A673 (cell line): ENCODE data around the gene SPPL3. TPM values are rescaled to one million over a fixed set of nuclear protein-coding genes. Genes with fewer than 3 reads are reported as not detected.

Source experiments
- BruUV-seq: library from RNA; stranded (reverse); fragments of 400-500 nt; replicated peaks from 2 replicates; lab custom pipeline; 2021; lab: Mats Ljungman, UMichigan
- CTCF ChIA-PET: fragments of 300-600 bp; sonication (Branson Sonifier 250); formaldehyde crosslinking; loops from one replicate; lab custom pipeline; 2022; ENCODE audit warnings: antibody characterized with exemption; lab: Charles Lee
- POLR2A ChIA-PET: fragments of 300-600 bp; sonication (Branson Sonifier 250); formaldehyde crosslinking; loops from one replicate; lab custom pipeline; 2022; ENCODE audit warnings: antibody characterized with exemption; ENCODE audit not compliant: low non-redundant PET; lab: Charles Lee
- DNase-seq: peaks from one replicate; pipeline ENCODE4 v3.0.0-alpha.2; 2015; ENCODE audit warnings: low spot score
- H3K27ac ChIP-seq: fragments of 200-600 bp; sonication (generic); 2 replicates; pipeline ENCODE4 v1.5.1; 2016; ENCODE audit warnings: mixed run types, low read depth, mild to moderate bottlenecking, mixed read lengths, antibody characterized with exemption, low read length; ENCODE audit not compliant: poor library complexity, severe bottlenecking
- H3K27me3 ChIP-seq: fragments of 200-600 bp; sonication (generic); replicated peaks from 2 replicates; pipeline ENCODE4 v1.6.1; 2017; ENCODE audit warnings: mixed run types, low read depth, mild to moderate bottlenecking, mixed read lengths, antibody characterized with exemption, low read length; ENCODE audit not compliant: insufficient read depth, poor library complexity
- H3K36me3 ChIP-seq: fragments of 200-600 bp; sonication (generic); 2 replicates; pipeline ENCODE4 v1.6.1; 2016; ENCODE audit warnings: mixed run types, mild to moderate bottlenecking, mixed read lengths, antibody characterized with exemption, low read length; ENCODE audit not compliant: insufficient read depth, poor library complexity, severe bottlenecking
- H3K4me1 ChIP-seq: fragments of 200-600 bp; sonication (generic); 2 replicates; pipeline ENCODE4 v1.6.1; 2017; ENCODE audit warnings: mixed run types, mild to moderate bottlenecking, mixed read lengths, antibody characterized with exemption, low read length; ENCODE audit not compliant: insufficient read depth, poor library complexity, severe bottlenecking
- H3K4me3 ChIP-seq: fragments of 200-600 bp; sonication (generic); 2 replicates; pipeline ENCODE4 v1.5.1; 2016; ENCODE audit warnings: low read depth, mixed run types, mild to moderate bottlenecking, mixed read lengths, low read length; ENCODE audit not compliant: poor library complexity, severe bottlenecking
- H3K9me3 ChIP-seq: fragments of 200-600 bp; sonication (generic); 2 replicates; pipeline ENCODE4 v1.6.1; 2016; ENCODE audit warnings: mixed run types, low read depth, mild to moderate bottlenecking, mixed read lengths, antibody characterized with exemption, low read length; ENCODE audit not compliant: poor library complexity, severe bottlenecking
- CTCF ChIP-seq: fragments of 300-800, 200-600 bp; sonication (generic); conservative IDR thresholded peaks from 2 replicates; pipeline ENCODE4 v1.5.1; 2017; ENCODE audit warnings: low read depth, mild to moderate bottlenecking, antibody characterized with exemption, low read length, moderate library complexity, mixed read lengths
- EZH2 ChIP-seq: fragments of 200-600 bp; sonication (generic); IDR thresholded peaks from 2 replicates; pipeline ENCODE4 v1.6.1; 2017; ENCODE audit warnings: borderline replicate concordance, low read depth, mild to moderate bottlenecking, mixed read lengths, antibody characterized with exemption, low read length; ENCODE audit not compliant: poor library complexity, severe bottlenecking
- intact Hi-C: fragments of 100-400 bp; cut with micrococcal nuclease; formaldehyde crosslinking; loops from one replicate; pipeline ENCODE4 v1.10.0; 2022; ENCODE audit not compliant: unreplicated experiment
- total RNA-seq: library from RNA; stranded (reverse); gene quantifications from 2 replicates; pipeline ENCODE4 v1.2.3, GENCODE V29; 2021

The SPPL3 gene
- total RNA-seq, 1 experiment from 2014 or later: 46.9 TPM

GRCh38 chr12:120757226-120757742 is 146.9 kb downstream of the SPPL3 start:
- Histone ChIP-seq H3K36me3 (peaks cover 4% of the 10 kb centered on the region), H3K27ac (no peak overlapping the region), H3K27me3 (no peaks in the 10 kb centered on the region), H3K9me3 (no peaks in the 10 kb centered on the region), H3K4me3 (no peak overlapping the region), H3K4me1 (peaks cover 6% of the 10 kb centered on the region)
- no TSS peak for BruUV-seq
- no peak for DNase-seq
- intact Hi-C loops: no loop called here
- TF ChIP-seq CTCF (no peak), EZH2 (no peak)
- CTCF ChIA-PET: no interaction called here
- POLR2A ChIA-PET: no interaction called here

DNA sequence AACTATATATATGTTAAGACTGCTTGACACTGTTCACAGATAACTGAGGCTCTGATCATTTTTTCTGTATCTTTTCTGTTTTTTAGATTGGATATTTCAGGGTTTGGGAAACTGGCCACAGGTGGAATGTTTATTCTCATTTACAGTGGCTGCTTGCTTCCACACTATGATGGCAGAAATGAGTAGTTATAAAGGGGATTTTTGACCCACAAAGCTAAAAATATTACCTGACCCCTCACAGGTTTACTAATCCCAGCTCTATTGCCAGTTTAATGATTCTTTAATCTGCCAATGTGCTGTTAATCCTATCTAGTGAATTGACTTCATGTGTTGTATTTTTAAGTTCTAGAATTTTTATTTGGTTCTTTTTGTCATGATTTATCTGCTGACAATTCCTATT is 148.9 kb downstream of the SPPL3 start:
- no peaks in the 10 kb centered on the region for H3K4me1 ChIP-seq
- no peak for DNase-seq
- no peak for TF ChIP-seq CTCF
- no peak for TF ChIP-seq EZH2
- H3K4me3 ChIP-seq: no peak overlapping the region
- intact Hi-C loops: no loop called here
- ChIA-PET CTCF (no interaction called here), POLR2A (no interaction called here)
- no TSS peak for BruUV-seq
- no peaks in the 10 kb centered on the region for H3K9me3 ChIP-seq
- H3K27ac ChIP-seq: no peak overlapping the region
- no peaks in the 10 kb centered on the region for H3K27me3 ChIP-seq
- no peaks in the 10 kb centered on the region for H3K36me3 ChIP-seq

GRCh38 chr12:120754792-120755191 is 149.4 kb downstream of the SPPL3 start:
- no peak for TF ChIP-seq CTCF
- TF ChIP-seq EZH2: no peak
- H3K4me1 ChIP-seq: no peaks in the 10 kb centered on the region
- no peak overlapping the region for H3K4me3 ChIP-seq
- ChIA-PET POLR2A (no interaction called here), CTCF (no interaction called here)
- no TSS peak for BruUV-seq
- DNase-seq: no peak
- H3K9me3 ChIP-seq: no peaks in the 10 kb centered on the region
- no peaks in the 10 kb centered on the region for H3K36me3 ChIP-seq
- intact Hi-C loops: no loop called here
- H3K27me3 ChIP-seq: no peaks in the 10 kb centered on the region
- H3K27ac ChIP-seq: no peak overlapping the region
